Measurements from ENCODE around the gene SLC11A2. TPM values are rescaled to one million over a fixed set of nuclear protein-coding genes. Genes with fewer than 3 reads are reported as not detected.

SLC11A2 gene
- total RNA-seq, 1 donor from 2014 or later: 40.0 TPM

GRCh38 chr12:50937653-50938052, 88.5 kb downstream of the SLC11A2 start:
- peaks cover 7% of the 10 kb centered on the region for H3K9me3 ChIP-seq (ENCODE audit: insufficient read depth, low read depth, low read length)
- no peak overlapping the region for H2AFZ ChIP-seq (ENCODE audit: low read depth, low read length)
- no peak overlapping the region for H3K4me2 ChIP-seq (ENCODE audit: low read length)
- no peak overlapping the region for H3K27ac Mint-ChIP-seq (ENCODE audit: unreplicated experiment)
- no peaks in the 10 kb centered on the region for H3K27me3 ChIP-seq (ENCODE audit: insufficient read depth, low read length)
- FAIRE-seq (no peak), DNase-seq (ENCODE audit: low read depth) (no peak)
- H3K9me3 Mint-ChIP-seq (ENCODE audit: unreplicated experiment): peaks cover 3% of the 10 kb centered on the region
- H3K9ac ChIP-seq (ENCODE audit: low read length): no peak overlapping the region
- TF ChIP-seq EZH2 (IDR thresholded peaks at IDR 0.05; ENCODE audit: insufficient read depth, low read length) (no peak), CTCF (IDR thresholded peaks at IDR 0.05; ENCODE audit: insufficient read depth, low read depth, low read length) (no peak)
- H3K79me2 ChIP-seq (ENCODE audit: insufficient read depth, low read length): no peaks in the 10 kb centered on the region
- no peaks in the 10 kb centered on the region for H4K20me1 ChIP-seq (ENCODE audit: insufficient read depth, low read length)
- H3K4me1 Mint-ChIP-seq (ENCODE audit: low read depth, unreplicated experiment): peaks cover 7% of the 10 kb centered on the region
- no peak overlapping the region for H3K27ac ChIP-seq (ENCODE audit: low read depth, low read length)
- H3K36me3 Mint-ChIP-seq (ENCODE audit: low read depth, unreplicated experiment): no peaks in the 10 kb centered on the region
- H3K36me3 ChIP-seq (ENCODE audit: insufficient read depth, low read length): no peaks in the 10 kb centered on the region
- no peak overlapping the region for H3K4me3 Mint-ChIP-seq (ENCODE audit: unreplicated experiment)
- H3K27me3 Mint-ChIP-seq (ENCODE audit: low read depth, unreplicated experiment): no peaks in the 10 kb centered on the region
- no peak overlapping the region for H3K4me3 ChIP-seq (ENCODE audit: insufficient read depth, low read depth, low read length)
- no peaks in the 10 kb centered on the region for H3K4me1 ChIP-seq (ENCODE audit: insufficient read depth, low read length)

DNA sequence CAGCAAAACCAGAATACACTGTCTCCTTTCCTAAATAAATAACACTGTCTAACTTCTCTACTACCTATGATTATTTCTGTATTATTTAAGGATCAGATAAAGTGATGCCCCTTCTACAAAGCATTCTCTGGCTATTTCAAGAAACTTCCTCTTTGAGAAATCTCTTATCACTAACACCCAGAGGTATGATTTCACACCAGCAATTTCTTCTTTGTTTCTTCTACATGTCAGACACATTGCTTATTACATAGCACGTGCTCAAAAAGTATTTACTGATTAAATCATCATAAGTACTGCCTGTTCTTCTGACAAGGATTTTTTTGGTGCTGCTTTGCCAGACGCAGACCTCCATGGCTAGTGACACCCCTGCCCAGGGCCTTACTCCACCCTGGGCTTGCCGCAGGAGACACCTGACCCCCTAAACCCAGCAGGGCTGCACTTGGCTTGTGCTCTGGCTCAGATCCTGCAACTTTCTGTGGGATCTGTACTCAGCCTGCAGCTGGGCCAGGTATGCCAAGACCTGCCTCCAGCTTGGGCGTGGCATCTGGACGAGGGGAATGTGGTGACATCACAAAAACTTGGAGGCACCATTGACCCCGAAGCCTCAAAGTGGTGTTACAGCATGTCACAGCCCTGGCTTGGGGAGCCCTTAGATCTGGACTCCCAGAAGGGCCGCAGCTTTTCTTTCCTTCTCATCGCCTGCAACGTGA, 89.2 kb downstream of the SLC11A2 start:
- Mint-ChIP-seq H3K27ac (ENCODE audit: unreplicated experiment) (no peak overlapping the region), H3K27me3 (ENCODE audit: low read depth, unreplicated experiment) (no peaks in the 10 kb centered on the region), H3K9me3 (ENCODE audit: unreplicated experiment) (peaks cover 3% of the 10 kb centered on the region), H3K4me3 (ENCODE audit: unreplicated experiment) (no peak overlapping the region), H3K36me3 (ENCODE audit: low read depth, unreplicated experiment) (no peaks in the 10 kb centered on the region), H3K4me1 (ENCODE audit: low read depth, unreplicated experiment) (peaks cover 7% of the 10 kb centered on the region)
- peaks cover 7% of the 10 kb centered on the region for H3K9me3 ChIP-seq (ENCODE audit: insufficient read depth, low read depth, low read length)
- H4K20me1 ChIP-seq (ENCODE audit: insufficient read depth, low read length): no peaks in the 10 kb centered on the region
- DNase-seq (ENCODE audit: low read depth): no peak
- no peak overlapping the region for H3K27ac ChIP-seq (ENCODE audit: low read depth, low read length)
- H2AFZ ChIP-seq (ENCODE audit: low read depth, low read length): no peak overlapping the region
- H3K4me3 ChIP-seq (ENCODE audit: insufficient read depth, low read depth, low read length): no peak overlapping the region
- FAIRE-seq: no peak
- no peaks in the 10 kb centered on the region for H3K79me2 ChIP-seq (ENCODE audit: insufficient read depth, low read length)
- H3K4me1 ChIP-seq (ENCODE audit: insufficient read depth, low read length): no peaks in the 10 kb centered on the region
- H3K27me3 ChIP-seq (ENCODE audit: insufficient read depth, low read length): no peaks in the 10 kb centered on the region
- TF ChIP-seq EZH2 (IDR thresholded peaks at IDR 0.05; ENCODE audit: insufficient read depth, low read length) (no peak), CTCF (IDR thresholded peaks at IDR 0.05; ENCODE audit: insufficient read depth, low read depth, low read length) (no peak)
- no peak overlapping the region for H3K4me2 ChIP-seq (ENCODE audit: low read length)
- H3K9ac ChIP-seq (ENCODE audit: low read length): no peak overlapping the region
- no peaks in the 10 kb centered on the region for H3K36me3 ChIP-seq (ENCODE audit: insufficient read depth, low read length)

Measured in astrocyte (in vitro differentiated cells and primary cell).